GM18505 (cell line): ENCODE data around the gene RPS6KC1.

ENCODE experiments used
- ATAC-seq: cut with Tn5 transposase; IDR thresholded peaks from one replicate; pipeline ENCODE4 v1.9.1; 2021; ENCODE audit not compliant: unreplicated experiment
- POLR2A ChIP-seq: IDR thresholded peaks from 4 replicates; pipeline ENCODE4 v1.6.1; 2011; ENCODE audit warnings: borderline replicate concordance; ENCODE audit not compliant: insufficient read depth, insufficient read length; ENCODE audit errors: extremely low read depth

RPS6KC1 gene

GRCh38 chr1:213320191-213320870, 269.3 kb downstream of the RPS6KC1 start:
- no peak for TF ChIP-seq POLR2A
- no peak for ATAC-seq
